GM18498 (cell line): Measurements from ENCODE around the gene ATXN7L1.

Experiments
- ATAC-seq: cut with Tn5 transposase; IDR thresholded peaks from one replicate; pipeline ENCODE4 v1.9.1; 2021; ENCODE audit warnings: mild to moderate bottlenecking, moderate library complexity; ENCODE audit not compliant: unreplicated experiment

ATXN7L1 gene

GRCh38 chr7:105786520-105787470, 89.6 kb downstream of the ATXN7L1 start:
- no peak for ATAC-seq

GRCh38 chr7:105782391-105783042, 93.9 kb downstream of the ATXN7L1 start:
- no peak for ATAC-seq

GRCh38 chr7:105779856-105780780, 96.3 kb downstream of the ATXN7L1 start:
- ATAC-seq, result no peak

- ATAC-seq, result no peak
Observed at GRCh38 chr7:105778956-105779355, 97.4 kb downstream of the ATXN7L1 start.

- ATAC-seq, result no peak
Observed at GRCh38 chr7:105776986-105777910, 99.2 kb downstream of the ATXN7L1 start.

- ATAC-seq, result no peak
Observed at GRCh38 chr7:105776068-105776790, 100.2 kb downstream of the ATXN7L1 start.

GRCh38 chr7:105775580-105775979, 100.8 kb downstream of the ATXN7L1 start:
- ATAC-seq, result no peak

GRCh38 chr7:105773030-105773460, 103.4 kb downstream of the ATXN7L1 start:
- ATAC-seq, result no peak

- ATAC-seq, result no peak
Observed at GRCh38 chr7:105769901-105770628, 106.3 kb downstream of the ATXN7L1 start.

GRCh38 chr7:105768898-105769507, 107.4 kb downstream of the ATXN7L1 start:
- no peak for ATAC-seq

- no peak for ATAC-seq
Observed at GRCh38 chr7:105768117-105768516, 108.3 kb downstream of the ATXN7L1 start.

- ATAC-seq, result no peak
Observed at GRCh38 chr7:105766421-105767073, 109.9 kb downstream of the ATXN7L1 start.

- ATAC-seq, result no peak
Observed at GRCh38 chr7:105765846-105766245, 110.6 kb downstream of the ATXN7L1 start.

- ATAC-seq, result no peak
Observed at GRCh38 chr7:105764506-105764905, 111.9 kb downstream of the ATXN7L1 start.

- no peak for ATAC-seq
Observed at GRCh38 chr7:105760551-105761447, 115.6 kb downstream of the ATXN7L1 start.

- no peak for ATAC-seq
Observed at GRCh38 chr7:105759670-105760550, 116.5 kb downstream of the ATXN7L1 start.
